B cell (primary cell): ENCODE data around the gene ARID4B.

Experiments used
- EZH2 ChIP-seq: IDR thresholded peaks from 2 replicates; pipeline ENCODE4 v1.6.1; 2012; ENCODE audit warnings: borderline replicate concordance, low read depth, mild to moderate bottlenecking, moderate library complexity, low read length; ENCODE audit not compliant: insufficient read depth, poor library complexity, severe bottlenecking
- TF ChIP-seq, protein P1 (sequence below): fragments of 200-600 bp; IDR thresholded peaks from one replicate; pipeline ENCODE4 v1.8.0; 2022; ENCODE audit warnings: antibody characterized with exemption, mild to moderate bottlenecking

DNA sequence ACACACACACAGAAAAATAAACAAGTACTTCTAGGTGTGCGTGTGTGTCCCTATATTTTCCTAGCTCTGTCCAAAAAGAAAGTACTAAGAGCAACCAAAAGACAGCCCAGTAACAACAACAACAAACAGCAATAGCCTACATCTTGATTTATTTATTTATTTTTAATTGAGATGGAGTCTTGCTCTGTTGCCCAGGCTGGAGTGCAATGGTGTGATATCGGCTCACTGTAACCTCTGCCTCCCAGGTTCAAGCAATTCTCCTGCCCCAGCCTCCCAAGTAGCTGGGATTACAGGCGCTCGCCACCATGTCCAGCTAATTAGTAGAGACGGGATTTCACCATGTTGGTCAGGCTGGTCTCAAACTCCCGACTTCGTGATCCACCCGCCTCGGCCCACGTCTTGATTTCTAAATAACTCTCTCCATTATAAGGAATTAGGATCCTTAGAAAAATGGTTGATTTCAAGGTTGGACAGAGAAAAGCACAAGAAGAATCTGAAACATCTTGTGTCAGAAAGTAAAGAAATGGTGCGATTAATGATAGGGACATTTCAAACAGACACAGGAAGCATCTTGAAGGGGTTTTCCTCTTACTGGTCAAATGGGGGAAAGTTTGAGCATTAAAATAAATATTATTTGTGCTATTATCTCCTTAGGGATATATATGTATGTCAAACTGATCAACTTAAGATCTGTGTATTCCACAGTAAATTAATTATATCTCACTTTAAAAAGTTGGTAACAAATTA, 59.4 kb downstream of the ARID4B start:
- TF ChIP-seq, protein P1, sequence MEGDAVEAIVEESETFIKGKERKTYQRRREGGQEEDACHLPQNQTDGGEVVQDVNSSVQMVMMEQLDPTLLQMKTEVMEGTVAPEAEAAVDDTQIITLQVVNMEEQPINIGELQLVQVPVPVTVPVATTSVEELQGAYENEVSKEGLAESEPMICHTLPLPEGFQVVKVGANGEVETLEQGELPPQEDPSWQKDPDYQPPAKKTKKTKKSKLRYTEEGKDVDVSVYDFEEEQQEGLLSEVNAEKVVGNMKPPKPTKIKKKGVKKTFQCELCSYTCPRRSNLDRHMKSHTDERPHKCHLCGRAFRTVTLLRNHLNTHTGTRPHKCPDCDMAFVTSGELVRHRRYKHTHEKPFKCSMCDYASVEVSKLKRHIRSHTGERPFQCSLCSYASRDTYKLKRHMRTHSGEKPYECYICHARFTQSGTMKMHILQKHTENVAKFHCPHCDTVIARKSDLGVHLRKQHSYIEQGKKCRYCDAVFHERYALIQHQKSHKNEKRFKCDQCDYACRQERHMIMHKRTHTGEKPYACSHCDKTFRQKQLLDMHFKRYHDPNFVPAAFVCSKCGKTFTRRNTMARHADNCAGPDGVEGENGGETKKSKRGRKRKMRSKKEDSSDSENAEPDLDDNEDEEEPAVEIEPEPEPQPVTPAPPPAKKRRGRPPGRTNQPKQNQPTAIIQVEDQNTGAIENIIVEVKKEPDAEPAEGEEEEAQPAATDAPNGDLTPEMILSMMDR: no peak
- TF ChIP-seq EZH2: no peak
